T-cell (primary cell): ENCODE data around the gene TESPA1. TPM values are rescaled to one million over a fixed set of nuclear protein-coding genes. Genes with fewer than 3 reads are reported as not detected.
"Not testable (repeated sequence)": the region's sequence is repeated elsewhere in the genome, so short reads cannot be mapped to it uniquely, and the experiment has no call there.

Experiments used
- ATAC-seq, 4 experiments: fragments of 200-7000 bp in 3 of 4; fragments of 150-1000 bp in 1 of 4; cut with Tn5 transposase; replicated peaks in 1 of 4; 1 replicate in 3 of 4; 2 replicates in 1 of 4; pipeline ENCODE4 v1.10.0; 2021; ENCODE audit warnings: moderate library complexity in 3 of 4, mild to moderate bottlenecking in 2 of 4, moderate number of reproducible peaks in 1 of 4
- CTCF ChIA-PET, 2 donors: fragments of 300-600 bp; sonication (Branson Sonifier 250); formaldehyde crosslinking; loops; one replicate each; lab custom pipeline; 2022; ENCODE audit warnings: antibody characterized with exemption in 2 of 2; lab: Charles Lee
- POLR2A ChIA-PET, 2 donors: fragments of 300-600 bp; sonication (Branson Sonifier 250); formaldehyde crosslinking; loops; one replicate each; lab custom pipeline; 2022; ENCODE audit warnings: antibody characterized with exemption in 2 of 2; lab: Charles Lee
- DNase-seq, 35 experiments: peaks; one replicate each; pipeline versions ENCODE4 v3.0.0 to v3.0.0-alpha.2; 2013 to 2023
- H3K27ac ChIP-seq: one replicate; pipeline ENCODE4 v1.5.1; 2013; ENCODE audit warnings: low read length
- H3K27me3 ChIP-seq, 2 experiments: replicated peaks in 1 of 2; 1 replicate in 1 of 2; 2 replicates in 1 of 2; pipeline versions ENCODE4 v1.6.1 to v1.7.0; 2013; ENCODE audit warnings: low read length in 1 of 2, mixed read lengths in 1 of 2; ENCODE audit not compliant: control insufficient read depth in 2 of 2, insufficient read depth in 2 of 2; ENCODE audit errors: extremely low read depth in 1 of 2
- H3K36me3 ChIP-seq, 2 donors: 1 replicate in 1 of 2; 2 replicates in 1 of 2; pipeline versions ENCODE4 v1.6.1 to v1.7.0; 2013; ENCODE audit warnings: low read length in 1 of 2; ENCODE audit not compliant: control insufficient read depth in 2 of 2, insufficient read depth in 1 of 2; ENCODE audit errors: extremely low read depth in 1 of 2
- H3K4me1 ChIP-seq, 2 experiments: 1 replicate in 1 of 2; 2 replicates in 1 of 2; pipeline versions ENCODE4 v1.6.1 to v1.7.0; 2013; ENCODE audit warnings: low read length in 2 of 2, mixed read lengths in 1 of 2; ENCODE audit not compliant: insufficient read depth in 2 of 2, control insufficient read depth in 1 of 2; ENCODE audit errors: extremely low read depth in 1 of 2
- H3K4me3 ChIP-seq, 2 donors: 1 replicate in 1 of 2; 2 replicates in 1 of 2; pipeline versions ENCODE4 v1.5.1 to v1.7.0; 2013; ENCODE audit warnings: mild to moderate bottlenecking in 2 of 2, low read length in 1 of 2, moderate library complexity in 1 of 2; ENCODE audit not compliant: control insufficient read depth in 1 of 2; ENCODE audit errors: extremely low read depth in 1 of 2
- H3K9me3 ChIP-seq: 2 replicates; pipeline ENCODE4 v1.7.0; 2013
- H3K27ac Mint-ChIP-seq, 2 donors: one replicate each; pipeline ENCODE4 v1.8.0; 2020 to 2021; ENCODE audit warnings: mild to moderate bottlenecking in 2 of 2, mixed read lengths in 2 of 2
- H3K27me3 Mint-ChIP-seq, 2 donors: one replicate each; pipeline ENCODE4 v1.8.0; 2021 to 2022; ENCODE audit warnings: mixed read lengths in 2 of 2
- H3K36me3 Mint-ChIP-seq: one replicate; pipeline ENCODE4 v1.8.0; 2021; ENCODE audit warnings: mixed read lengths
- H3K4me1 Mint-ChIP-seq, 3 donors: one replicate each; pipeline ENCODE4 v1.8.0; 2020 to 2022; ENCODE audit warnings: mixed read lengths in 3 of 3, mild to moderate bottlenecking in 1 of 3
- H3K4me3 Mint-ChIP-seq, 3 donors: one replicate each; pipeline ENCODE4 v1.8.0; 2020 to 2022; ENCODE audit warnings: mild to moderate bottlenecking in 3 of 3, mixed read lengths in 3 of 3, moderate library complexity in 3 of 3
- H3K9me3 Mint-ChIP-seq, 3 donors: one replicate each; pipeline ENCODE4 v1.8.0; 2020 to 2022; ENCODE audit warnings: mixed read lengths in 3 of 3
- WGBS: methylation state at CpG from one replicate; pipeline ENCODE4 v1.1.5; 2013; ENCODE audit warnings: missing lambda C conversion rate; ENCODE audit not compliant: insufficient coverage; 5-methylcytosine and 5-hydroxymethylcytosine counted together
- total RNA-seq, 35 experiments: library from RNA in 6 of 35; stranded (reverse) in 6 of 35; fragments of 120-200 nt in 1 of 35; gene quantifications; one replicate each; pipeline versions ENCODE4 v1.2.1 to v1.2.4 and lab custom pipeline; 2013 to 2026

TESPA1 gene
- total RNA-seq, 5 donors from 2014 or later (not counting 1 experiment from before 2014, with no cell fraction given), result 141 to 215 (median 170) TPM

DNA sequence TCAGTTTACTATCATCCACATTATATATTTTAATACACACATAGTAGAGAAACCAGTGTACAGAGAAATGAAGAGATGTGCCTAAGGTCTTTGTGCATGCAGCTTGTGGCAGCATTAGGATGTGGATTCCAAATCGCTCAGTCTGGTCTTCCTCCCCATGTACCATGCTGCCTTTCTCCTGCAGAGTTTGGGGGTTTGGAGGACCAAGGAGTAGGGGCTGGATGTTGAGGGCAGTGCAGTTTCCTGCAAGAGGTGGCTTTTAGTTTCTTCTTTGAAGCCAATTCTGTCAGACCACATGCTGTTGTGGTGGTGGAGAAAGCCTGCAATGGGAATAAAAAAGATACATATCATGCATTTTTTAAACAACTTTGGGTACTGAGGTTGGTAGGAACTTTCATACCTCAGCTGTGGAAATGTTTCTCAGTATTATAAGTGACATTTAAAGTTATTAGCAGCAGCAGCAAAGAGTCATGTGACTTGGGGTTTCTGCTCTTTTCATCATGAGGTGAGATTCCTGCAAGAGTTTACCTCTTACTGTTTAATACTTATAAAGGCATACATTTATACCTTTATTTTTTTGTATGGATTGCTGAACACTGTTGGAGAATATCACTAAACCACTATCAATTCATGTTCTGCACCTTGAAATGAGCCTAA is 34.4 kb downstream of the TESPA1 start:
- peaks cover 2 to 3% of the 10 kb centered on the region in 2 experiments for H3K4me1 ChIP-seq
- Mint-ChIP-seq H3K27ac (peak overlapping the region; percentile 87 to 88), H3K4me1 (peaks cover 38 to 44% (median 41%) of the 10 kb centered on the region in 3 donors), H3K9me3 (no peaks in the 10 kb centered on the region), H3K27me3 (no peaks in the 10 kb centered on the region), H3K4me3 (no peak overlapping the region), H3K36me3 (peaks cover 63% of the 10 kb centered on the region)
- H3K36me3 ChIP-seq, result peaks cover 0 to 57% of the 10 kb centered on the region in 2 donors
- ATAC-seq (no peak), DNase-seq (no peak)
- ChIA-PET POLR2A (no interaction called here), CTCF (no interaction called here)
- WGBS, result 67% methylated on average over 1 of the region's 1 CpG
- H3K4me3 ChIP-seq, result no peak overlapping the region
- peak overlapping the region; percentile 22 for H3K27ac ChIP-seq
- H3K27me3 ChIP-seq, result no peaks in the 10 kb centered on the region
- no peaks in the 10 kb centered on the region for H3K9me3 ChIP-seq

DNA sequence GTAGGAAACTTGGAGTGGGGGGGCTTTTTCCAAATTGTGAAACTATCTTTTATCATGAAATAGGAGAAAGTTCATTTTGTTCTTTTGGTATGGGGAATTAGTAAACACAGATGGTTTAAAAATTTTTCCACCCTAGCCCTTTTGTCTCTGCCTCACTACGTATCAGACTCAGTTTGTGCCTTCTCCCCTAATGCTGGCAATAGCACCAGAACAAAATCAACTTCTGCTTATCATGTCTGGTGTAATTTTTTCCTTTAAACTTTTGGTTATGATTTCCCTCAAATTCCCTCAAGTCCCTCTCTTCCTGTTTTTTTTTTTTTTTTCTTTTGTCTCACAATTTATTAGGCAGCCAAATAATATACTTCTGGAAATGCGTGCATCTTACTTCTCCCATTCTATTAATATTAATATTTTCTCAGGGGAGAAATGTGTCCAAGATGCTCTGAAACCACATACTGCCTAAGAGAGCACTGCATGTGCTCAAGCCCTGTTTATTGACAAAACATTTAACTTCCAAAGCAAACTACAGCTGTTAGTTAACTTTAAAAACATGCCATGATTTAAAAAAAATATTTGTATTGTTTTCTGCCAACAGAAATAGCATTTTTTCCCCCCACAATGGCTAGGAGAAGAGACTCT is 35.4 kb downstream of the TESPA1 start:
- H3K27ac Mint-ChIP-seq, result peak overlapping the region; percentile 66 to 87
- peaks cover 28 to 34% (median 32%) of the 10 kb centered on the region in 3 donors for H3K4me1 Mint-ChIP-seq
- no peaks in the 10 kb centered on the region for H3K27me3 Mint-ChIP-seq
- no peaks in the 10 kb centered on the region for H3K27me3 ChIP-seq
- H3K9me3 Mint-ChIP-seq, result no peaks in the 10 kb centered on the region
- peak overlapping the region; percentile 16 for H3K27ac ChIP-seq
- H3K4me1 ChIP-seq, result peaks cover 2 to 3% of the 10 kb centered on the region in 2 experiments
- H3K36me3 ChIP-seq, result peaks cover 0 to 49% of the 10 kb centered on the region in 2 donors
- CTCF ChIA-PET, result no interaction called here
- H3K4me3 ChIP-seq, result no peak overlapping the region
- no peak for ATAC-seq
- WGBS, result no CpG with 5 or more reads among the region's 2 CpGs
- peaks cover 55% of the 10 kb centered on the region for H3K36me3 Mint-ChIP-seq
- no peaks in the 10 kb centered on the region for H3K9me3 ChIP-seq
- no peak for DNase-seq
- POLR2A ChIA-PET, result no interaction called here
- H3K4me3 Mint-ChIP-seq, result no peak overlapping the region

DNA sequence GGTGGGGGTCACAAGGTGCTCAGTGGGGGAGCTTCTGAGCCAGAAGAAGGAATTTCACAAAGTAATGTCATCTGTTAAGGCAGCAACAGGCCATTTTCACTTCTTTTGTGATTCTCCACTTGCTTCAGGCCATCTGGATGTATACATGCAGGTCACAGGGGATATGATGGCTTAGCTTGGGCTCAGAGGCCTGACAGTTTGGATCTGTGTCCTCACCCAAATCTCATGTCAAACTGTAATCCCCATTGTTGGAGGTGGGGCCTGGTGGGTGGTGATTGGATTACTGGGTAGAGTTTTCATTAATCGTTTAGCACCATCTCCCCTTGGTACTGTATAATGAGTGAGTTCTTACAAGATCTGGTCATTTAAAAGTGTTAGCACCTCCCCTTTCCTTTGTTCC is 36.4 kb downstream of the TESPA1 start:
- peaks cover 2 to 3% of the 10 kb centered on the region in 2 experiments for H3K4me1 ChIP-seq
- Mint-ChIP-seq H3K36me3 (peaks cover 48% of the 10 kb centered on the region), H3K4me3 (no peak overlapping the region), H3K27me3 (no peaks in the 10 kb centered on the region), H3K27ac (peak overlapping the region; percentile 62 to 82), H3K9me3 (no peaks in the 10 kb centered on the region), H3K4me1 (peaks cover 25 to 31% (median 26%) of the 10 kb centered on the region in 3 donors)
- H3K9me3 ChIP-seq, result no peaks in the 10 kb centered on the region
- H3K27ac ChIP-seq, result no peak overlapping the region
- no peak for DNase-seq
- H3K36me3 ChIP-seq, result peaks cover 0 to 42% of the 10 kb centered on the region in 2 donors
- POLR2A ChIA-PET, result no interaction called here
- WGBS, result no CpG with 5 or more reads among the region's 1 CpG
- ATAC-seq, result no peak
- CTCF ChIA-PET, result no interaction called here
- H3K27me3 ChIP-seq, result no peaks in the 10 kb centered on the region
- H3K4me3 ChIP-seq, result no peak overlapping the region

DNA sequence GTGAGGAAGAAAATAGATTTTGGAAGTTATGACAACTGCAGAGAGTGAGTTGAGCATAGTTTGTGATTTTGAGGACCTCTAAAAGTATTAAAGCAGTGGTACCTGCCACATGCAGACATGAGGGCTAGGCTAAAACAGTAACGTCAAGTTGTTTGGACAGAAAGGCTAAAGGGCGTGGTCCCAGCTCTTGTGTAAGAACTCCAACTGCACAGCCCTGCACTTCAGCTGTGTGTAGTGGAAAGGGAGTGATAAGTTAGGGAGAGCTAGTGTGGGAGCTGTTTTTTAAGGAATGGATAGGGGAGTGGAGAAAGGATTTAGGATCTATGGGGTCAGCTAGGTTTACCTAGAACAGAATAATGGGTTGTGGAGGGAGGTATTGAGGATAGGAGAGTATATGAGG is 39.5 kb downstream of the TESPA1 start:
- no peaks in the 10 kb centered on the region for H3K9me3 Mint-ChIP-seq
- POLR2A ChIA-PET, result no interaction called here
- no peak overlapping the region for H3K4me3 Mint-ChIP-seq
- no peak overlapping the region for H3K4me3 ChIP-seq
- no peak overlapping the region for H3K27ac Mint-ChIP-seq
- H3K4me1 ChIP-seq, result peaks cover 0 to 1% of the 10 kb centered on the region in 2 experiments
- peaks cover 36% of the 10 kb centered on the region for H3K36me3 Mint-ChIP-seq
- no peaks in the 10 kb centered on the region for H3K27me3 ChIP-seq
- no peak overlapping the region for H3K27ac ChIP-seq
- CTCF ChIA-PET, result no interaction called here
- ATAC-seq, result no peak
- H3K36me3 ChIP-seq, result peaks cover 0 to 14% of the 10 kb centered on the region in 2 donors
- no peaks in the 10 kb centered on the region for H3K9me3 ChIP-seq
- H3K27me3 Mint-ChIP-seq, result no peaks in the 10 kb centered on the region
- peaks cover 3 to 7% (median 4%) of the 10 kb centered on the region in 3 donors for H3K4me1 Mint-ChIP-seq
- 76% methylated on average over 2 of the region's 2 CpGs for WGBS
- no peak for DNase-seq

DNA sequence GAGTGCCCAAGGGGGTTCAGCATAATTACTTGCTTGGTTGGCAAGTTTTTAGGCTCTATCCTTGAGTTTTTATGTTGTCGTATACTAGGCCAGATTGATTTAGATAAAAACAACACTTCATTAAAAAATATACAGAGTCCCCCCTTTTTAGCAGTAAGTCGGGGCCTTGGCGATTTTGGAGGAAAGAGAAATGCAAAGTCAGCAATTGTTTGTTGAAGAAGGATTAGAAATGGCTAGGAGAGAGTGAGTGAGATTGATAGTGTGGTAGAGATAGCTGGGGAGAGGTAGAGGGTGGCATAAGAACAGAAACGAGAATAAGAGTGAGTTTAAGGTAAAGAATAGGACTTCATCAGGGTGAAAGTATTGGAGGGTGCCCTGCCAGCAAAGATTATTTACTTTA is 41.3 kb downstream of the TESPA1 start:
- H3K4me3 ChIP-seq, H3K27me3 ChIP-seq, H3K27ac Mint-ChIP-seq, H3K4me3 Mint-ChIP-seq, H3K9me3 Mint-ChIP-seq, POLR2A ChIA-PET, H3K36me3 ChIP-seq, H3K9me3 ChIP-seq, DNase-seq, H3K27ac ChIP-seq, CTCF ChIA-PET, H3K4me1 Mint-ChIP-seq, ATAC-seq, H3K27me3 Mint-ChIP-seq, H3K4me1 ChIP-seq: not testable (repeated sequence)
- H3K36me3 Mint-ChIP-seq, result peaks cover 27% of the 10 kb centered on the region
- WGBS, result 100% methylated on average over 3 of the region's 4 CpGs

DNA sequence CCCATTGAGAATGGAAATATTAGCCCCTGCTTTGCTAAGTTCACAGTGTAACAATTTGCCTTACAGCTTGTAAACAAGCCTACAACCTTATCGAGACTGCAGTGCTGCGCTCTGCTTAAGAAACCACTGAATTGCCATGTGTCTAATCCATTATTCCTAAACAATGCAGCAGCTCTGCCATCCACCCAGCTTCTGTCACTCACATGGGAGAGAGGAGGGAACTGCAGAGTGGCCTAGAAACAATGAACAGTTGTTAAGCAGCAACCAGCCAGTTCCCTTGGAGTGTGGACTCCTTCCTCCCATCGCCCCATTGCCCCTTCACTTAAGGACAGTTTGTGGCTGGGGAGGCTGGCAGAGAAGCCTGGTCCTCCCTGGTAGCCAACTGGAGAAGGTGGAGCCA is 42.9 kb downstream of the TESPA1 start:
- ATAC-seq (no peak), DNase-seq (no peak)
- no CpG with 5 or more reads among the region's 3 CpGs for WGBS
- Mint-ChIP-seq H3K27me3 (no peaks in the 10 kb centered on the region), H3K36me3 (peaks cover 23% of the 10 kb centered on the region), H3K27ac (no peak overlapping the region), H3K4me3 (no peak overlapping the region), H3K4me1 (peaks cover 3 to 7% (median 4%) of the 10 kb centered on the region in 3 donors), H3K9me3 (no peaks in the 10 kb centered on the region)
- H3K36me3 ChIP-seq, result no peaks in the 10 kb centered on the region
- no peaks in the 10 kb centered on the region for H3K9me3 ChIP-seq
- ChIA-PET CTCF (interaction anchor here in 1 of 2 donors (1.8 kb wide), 1 partner anchor 130 kb away, joined by 5 read pairs; no protein-coding TSS in a partner anchor), POLR2A (interaction anchor here in 1 of 2 donors (0.7 kb wide), 1 partner anchor 469 kb away, joined by 3 read pairs; no protein-coding TSS in a partner anchor)
- no peak overlapping the region for H3K27ac ChIP-seq
- H3K4me3 ChIP-seq, result no peak overlapping the region
- no peaks in the 10 kb centered on the region for H3K27me3 ChIP-seq
- H3K4me1 ChIP-seq, result no peaks in the 10 kb centered on the region
